Neural cell (in vitro differentiated cells): ENCODE measurements around the gene VSNL1.

Experiments used
- EP300 ChIP-seq: fragments of 450-650 bp; conservative IDR thresholded peaks from 2 replicates; pipeline ENCODE4 v1.6.1; 2014; ENCODE audit warnings: antibody characterized with exemption, mild to moderate bottlenecking, moderate library complexity; ENCODE audit not compliant: poor library complexity, severe bottlenecking
- EZH2 ChIP-seq: fragments of 200-600, 300-800 bp; shearing (Covaris generic), sonication (generic); IDR thresholded peaks from 2 replicates; pipeline ENCODE4 v1.6.1; 2014; ENCODE audit warnings: antibody characterized with exemption, low read length, borderline replicate concordance, mild to moderate bottlenecking; ENCODE audit not compliant: insufficient read depth, poor library complexity, severe bottlenecking

GRCh38 chr2:17683981-17684380 is 143.5 kb downstream of the VSNL1 start:
- TF ChIP-seq EZH2 (no peak), EP300 (no peak)
